Subcutaneous adipose tissue (tissue), 4 donors: ENCODE measurements around the gene PROX2. TPM values are rescaled to one million over a fixed set of nuclear protein-coding genes. Genes with fewer than 3 reads are reported as not detected.

Source experiments
- total RNA-seq, 4 donors: library from RNA; depleted of rRNA; stranded (reverse); fragments of >200 nt; gene quantifications; one replicate each; pipeline ENCODE4 v1.1.0, GENCODE V29; 2016
- TF ChIP-seq, protein P1 (sequence below): fragments of 450-650 bp; IDR thresholded peaks from one replicate; pipeline ENCODE4 v1.5.1; 2016; ENCODE audit warnings: low read depth, mild to moderate bottlenecking, control low read depth, antibody characterized with exemption, moderate library complexity

The PROX2 gene
- total RNA-seq, 4 donors from 2014 or later: not detected

GRCh38 chr14:74871819-74872218 lies 4.1 kb downstream of the PROX2 start:
- TF ChIP-seq, protein P1, sequence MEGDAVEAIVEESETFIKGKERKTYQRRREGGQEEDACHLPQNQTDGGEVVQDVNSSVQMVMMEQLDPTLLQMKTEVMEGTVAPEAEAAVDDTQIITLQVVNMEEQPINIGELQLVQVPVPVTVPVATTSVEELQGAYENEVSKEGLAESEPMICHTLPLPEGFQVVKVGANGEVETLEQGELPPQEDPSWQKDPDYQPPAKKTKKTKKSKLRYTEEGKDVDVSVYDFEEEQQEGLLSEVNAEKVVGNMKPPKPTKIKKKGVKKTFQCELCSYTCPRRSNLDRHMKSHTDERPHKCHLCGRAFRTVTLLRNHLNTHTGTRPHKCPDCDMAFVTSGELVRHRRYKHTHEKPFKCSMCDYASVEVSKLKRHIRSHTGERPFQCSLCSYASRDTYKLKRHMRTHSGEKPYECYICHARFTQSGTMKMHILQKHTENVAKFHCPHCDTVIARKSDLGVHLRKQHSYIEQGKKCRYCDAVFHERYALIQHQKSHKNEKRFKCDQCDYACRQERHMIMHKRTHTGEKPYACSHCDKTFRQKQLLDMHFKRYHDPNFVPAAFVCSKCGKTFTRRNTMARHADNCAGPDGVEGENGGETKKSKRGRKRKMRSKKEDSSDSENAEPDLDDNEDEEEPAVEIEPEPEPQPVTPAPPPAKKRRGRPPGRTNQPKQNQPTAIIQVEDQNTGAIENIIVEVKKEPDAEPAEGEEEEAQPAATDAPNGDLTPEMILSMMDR: no peak

DNA sequence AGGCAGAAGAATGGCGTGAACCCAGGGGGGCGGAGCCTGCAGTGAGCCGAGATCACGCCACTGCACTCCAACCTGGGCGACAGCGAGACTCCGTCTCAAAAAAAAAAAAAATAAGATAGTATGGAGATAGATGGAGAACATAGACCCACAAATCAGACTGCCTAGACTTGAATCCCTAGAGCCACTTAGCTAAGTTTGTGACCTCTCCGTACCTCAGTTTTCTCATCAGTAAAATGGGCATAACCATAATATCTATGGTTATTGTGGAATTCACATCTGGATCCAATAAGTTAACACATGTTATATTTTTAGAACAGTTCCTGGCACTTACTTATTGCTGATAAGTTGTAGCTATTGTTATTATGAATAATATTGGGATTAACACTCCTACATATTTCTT lies 7.2 kb downstream of the PROX2 start:
- TF ChIP-seq, protein P1: no peak

- TF ChIP-seq, protein P1: no peak
These were observed 8.3 kb downstream of the PROX2 start for GRCh38 chr14:74867673-74868072.

- TF ChIP-seq, protein P1: no peak
These were observed 9.1 kb downstream of the PROX2 start for GRCh38 chr14:74866708-74867389.

GRCh38 chr14:74865156-74865555 lies 10.8 kb downstream of the PROX2 start:
- TF ChIP-seq, protein P1: no peak

GRCh38 chr14:74864198-74864597 lies 11.7 kb downstream of the PROX2 start:
- TF ChIP-seq, protein P1: no peak

DNA sequence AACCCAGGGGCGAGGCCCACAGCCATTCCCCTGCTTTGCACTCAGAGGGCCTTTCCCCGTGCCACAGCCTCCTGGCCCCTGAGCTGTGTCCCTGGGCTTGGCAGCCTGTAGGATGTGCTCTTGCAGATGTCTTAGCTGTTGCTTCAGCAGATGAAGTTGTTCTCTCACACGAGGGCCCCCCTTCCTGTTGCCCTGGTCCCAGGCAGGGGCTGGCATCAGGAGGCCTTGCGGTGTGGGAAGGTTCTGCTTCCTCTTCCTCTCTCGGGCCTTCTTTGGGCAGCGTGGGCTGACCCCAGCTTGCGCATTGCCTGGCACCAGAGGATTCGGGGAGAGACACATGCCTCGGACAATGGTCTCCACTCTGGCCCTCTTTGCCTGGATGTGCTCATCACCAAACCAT lies 12.7 kb downstream of the PROX2 start:
- TF ChIP-seq, protein P1: no peak
